GM20000 (cell line): ENCODE data around the gene JPH2.
"Not testable (repeated sequence)": the region's sequence is repeated elsewhere in the genome, so short reads cannot be mapped to it uniquely, and the experiment has no call there.

ENCODE experiments used
- DNase-seq: peaks from one replicate; pipeline ENCODE4 v3.0.0; 2012; ENCODE audit warnings: low spot score
- TF ChIP-seq, protein P1 (sequence below): IDR thresholded peaks from 2 replicates; pipeline ENCODE4 v1.5.1; 2012; ENCODE audit warnings: mild to moderate bottlenecking, control low read depth; ENCODE audit errors: extremely low read depth, missing control alignments

The JPH2 gene

GRCh38 chr20:44133424-44133823 is 53.6 kb downstream of the JPH2 start:
- DNase-seq, result no peak
- TF ChIP-seq, protein P1, sequence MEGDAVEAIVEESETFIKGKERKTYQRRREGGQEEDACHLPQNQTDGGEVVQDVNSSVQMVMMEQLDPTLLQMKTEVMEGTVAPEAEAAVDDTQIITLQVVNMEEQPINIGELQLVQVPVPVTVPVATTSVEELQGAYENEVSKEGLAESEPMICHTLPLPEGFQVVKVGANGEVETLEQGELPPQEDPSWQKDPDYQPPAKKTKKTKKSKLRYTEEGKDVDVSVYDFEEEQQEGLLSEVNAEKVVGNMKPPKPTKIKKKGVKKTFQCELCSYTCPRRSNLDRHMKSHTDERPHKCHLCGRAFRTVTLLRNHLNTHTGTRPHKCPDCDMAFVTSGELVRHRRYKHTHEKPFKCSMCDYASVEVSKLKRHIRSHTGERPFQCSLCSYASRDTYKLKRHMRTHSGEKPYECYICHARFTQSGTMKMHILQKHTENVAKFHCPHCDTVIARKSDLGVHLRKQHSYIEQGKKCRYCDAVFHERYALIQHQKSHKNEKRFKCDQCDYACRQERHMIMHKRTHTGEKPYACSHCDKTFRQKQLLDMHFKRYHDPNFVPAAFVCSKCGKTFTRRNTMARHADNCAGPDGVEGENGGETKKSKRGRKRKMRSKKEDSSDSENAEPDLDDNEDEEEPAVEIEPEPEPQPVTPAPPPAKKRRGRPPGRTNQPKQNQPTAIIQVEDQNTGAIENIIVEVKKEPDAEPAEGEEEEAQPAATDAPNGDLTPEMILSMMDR, result no peak

DNA sequence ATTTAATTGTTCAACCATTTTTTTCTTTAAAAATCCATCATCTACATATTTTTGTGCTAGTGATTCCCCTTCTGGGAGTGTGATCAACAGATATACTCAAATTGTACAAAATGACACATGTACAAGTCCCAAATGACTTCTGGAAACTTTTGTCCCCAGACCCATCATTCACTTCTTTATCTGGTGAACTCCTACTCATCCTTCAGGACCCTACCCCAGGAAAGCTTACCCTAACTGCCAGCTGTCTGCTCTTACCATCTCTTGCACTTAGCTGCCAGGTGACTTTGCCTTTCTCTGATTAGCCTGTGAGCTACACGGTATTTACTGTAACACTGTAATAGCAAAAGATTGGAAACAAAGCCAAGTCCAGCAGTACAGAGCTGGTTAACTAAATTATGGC is 55.3 kb downstream of the JPH2 start:
- no peak for DNase-seq

GRCh38 chr20:44129911-44130718 is 56.9 kb downstream of the JPH2 start:
- TF ChIP-seq, protein P1, result no peak
- DNase-seq, result no peak

More for the DNA sequence above, 55.3 kb downstream of the JPH2 start:
- TF ChIP-seq, protein P1, result no peak

DNA sequence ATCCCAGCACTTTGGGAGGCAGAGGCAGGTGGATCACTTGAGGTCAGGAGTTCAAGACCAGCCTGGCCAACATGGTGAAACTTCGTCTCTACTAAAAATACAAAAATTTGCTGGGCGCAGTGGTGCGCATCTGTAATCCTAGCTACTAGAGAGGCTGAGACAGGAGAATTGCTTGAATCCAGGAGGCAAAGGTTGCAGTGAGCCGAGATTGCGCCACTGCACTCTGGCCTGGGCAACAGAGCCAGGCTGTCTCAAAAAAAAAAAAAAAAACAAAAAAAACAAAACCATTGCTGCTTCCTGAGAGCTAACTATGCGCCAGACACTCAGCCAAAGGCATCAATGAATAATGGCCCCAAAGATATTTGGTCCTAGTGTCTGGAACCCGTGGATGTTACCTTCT is 57.7 kb downstream of the JPH2 start:
- not testable (repeated sequence) for DNase-seq

DNA sequence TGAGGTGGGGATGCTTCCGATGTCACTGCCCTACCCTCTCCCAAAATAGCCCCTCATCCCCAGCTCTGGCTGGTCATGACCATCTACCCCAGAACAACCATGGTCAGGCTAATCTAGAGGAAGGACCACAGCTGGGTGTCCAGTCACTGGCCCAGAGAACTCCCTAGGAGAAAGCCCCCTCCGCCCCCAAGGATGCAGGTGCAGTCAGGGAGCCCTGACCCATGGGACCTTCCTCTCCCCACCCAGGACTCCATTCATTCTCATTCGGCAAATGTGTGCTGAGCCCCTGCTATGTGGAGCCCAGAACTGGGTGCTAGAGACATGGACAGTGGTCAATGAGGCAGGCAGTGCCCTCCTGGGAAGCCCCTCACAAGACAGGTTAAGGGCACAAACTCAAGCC is 60.5 kb downstream of the JPH2 start:
- no peak for DNase-seq
- TF ChIP-seq, protein P1, result no peak

DNA sequence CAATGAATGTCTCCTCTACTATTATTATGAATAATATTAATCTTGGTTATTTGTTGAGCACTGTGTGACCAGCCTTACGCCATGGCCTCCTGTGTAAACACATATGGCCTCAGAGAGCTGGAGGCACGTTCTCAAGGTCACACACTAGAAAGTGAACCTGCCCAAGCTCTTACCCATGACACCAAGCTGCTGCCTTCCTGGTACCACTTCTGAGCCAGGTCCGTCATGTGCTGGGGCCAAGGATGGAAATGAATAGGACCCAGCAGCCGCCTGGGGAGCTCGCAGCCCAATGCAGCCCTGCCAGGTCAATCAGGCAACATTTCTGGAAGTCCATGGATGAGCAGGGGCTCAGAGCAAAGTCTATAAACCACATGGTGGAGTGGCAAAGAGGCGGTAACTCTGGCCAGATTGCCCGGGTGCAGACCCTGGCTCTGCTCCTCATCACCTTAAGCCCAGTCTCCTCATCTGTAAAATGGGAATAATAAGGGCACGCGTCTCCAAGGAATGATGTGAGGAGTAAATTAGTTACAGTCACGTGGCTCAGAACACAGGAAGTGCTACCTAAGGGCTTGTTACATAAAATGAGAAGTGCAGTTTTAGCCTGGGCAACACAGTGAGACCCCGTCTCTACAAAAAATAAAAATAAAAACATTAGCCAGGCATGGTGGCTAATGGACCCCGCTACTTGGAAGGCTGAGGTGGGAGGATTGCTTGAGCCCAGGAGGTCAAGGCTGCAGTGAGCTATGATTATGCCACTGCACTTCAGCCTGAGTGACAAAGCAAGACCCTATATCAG is 61.5 kb downstream of the JPH2 start:
- TF ChIP-seq, protein P1, result no peak
- no peak for DNase-seq

GRCh38 chr20:44123874-44124535 is 63.0 kb downstream of the JPH2 start:
- TF ChIP-seq, protein P1, result no peak
- no peak for DNase-seq
